ENCODE results near the gene SIX1.

DNA sequence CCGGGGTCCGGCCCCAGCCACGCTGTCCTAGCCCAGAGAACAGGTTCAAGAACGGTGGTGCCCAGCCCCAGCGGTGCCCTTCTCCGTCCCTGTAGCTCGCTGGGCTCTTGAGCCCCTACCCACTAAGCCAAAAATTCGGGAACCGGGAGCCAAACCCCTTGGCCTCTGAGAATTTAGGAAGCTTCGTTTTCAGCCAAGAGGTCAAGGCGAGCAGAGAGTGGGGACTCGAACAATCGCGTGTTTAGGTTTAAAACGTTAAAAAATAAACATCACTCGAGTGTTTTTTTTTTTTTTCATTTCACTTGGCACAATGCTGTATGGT lies 6.2 kb downstream of the SIX1 start:
- no peak for TF ChIP-seq POLR2A (IDR thresholded peaks at IDR 0.05)
- no peak for TF ChIP-seq CTCF (IDR thresholded peaks at IDR 0.05)
- no peak for TF ChIP-seq POLR2AphosphoS5 (IDR thresholded peaks at IDR 0.05)

Data from breast epithelium (tissue), 3 donors.